ENCODE data around the gene DIAPH3.

DNA sequence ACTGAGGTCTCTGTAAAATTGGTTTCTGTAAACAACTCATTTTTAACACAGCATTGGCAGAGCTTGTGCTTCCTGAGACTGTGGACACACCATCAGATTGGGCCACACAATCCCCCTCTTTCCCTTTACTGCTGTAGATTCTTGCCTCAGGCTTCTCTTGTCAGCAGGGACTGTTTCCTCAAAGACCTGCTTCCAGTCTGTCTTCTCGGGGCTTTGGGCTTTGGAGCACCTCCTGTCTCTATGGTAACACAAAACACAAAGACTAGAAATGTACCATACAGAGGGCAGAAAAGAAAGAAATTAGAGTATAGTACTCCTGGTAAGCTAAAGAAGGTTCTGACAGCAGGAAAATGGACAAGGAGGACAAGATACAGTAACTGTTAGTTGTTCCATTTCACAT is 484.5 kb downstream of the DIAPH3 start:
- TF ChIP-seq EZH2phosphoT487 (IDR thresholded peaks at IDR 0.05; ENCODE audit: borderline replicate concordance, low read length), result no peak
- TF ChIP-seq, protein P1, sequence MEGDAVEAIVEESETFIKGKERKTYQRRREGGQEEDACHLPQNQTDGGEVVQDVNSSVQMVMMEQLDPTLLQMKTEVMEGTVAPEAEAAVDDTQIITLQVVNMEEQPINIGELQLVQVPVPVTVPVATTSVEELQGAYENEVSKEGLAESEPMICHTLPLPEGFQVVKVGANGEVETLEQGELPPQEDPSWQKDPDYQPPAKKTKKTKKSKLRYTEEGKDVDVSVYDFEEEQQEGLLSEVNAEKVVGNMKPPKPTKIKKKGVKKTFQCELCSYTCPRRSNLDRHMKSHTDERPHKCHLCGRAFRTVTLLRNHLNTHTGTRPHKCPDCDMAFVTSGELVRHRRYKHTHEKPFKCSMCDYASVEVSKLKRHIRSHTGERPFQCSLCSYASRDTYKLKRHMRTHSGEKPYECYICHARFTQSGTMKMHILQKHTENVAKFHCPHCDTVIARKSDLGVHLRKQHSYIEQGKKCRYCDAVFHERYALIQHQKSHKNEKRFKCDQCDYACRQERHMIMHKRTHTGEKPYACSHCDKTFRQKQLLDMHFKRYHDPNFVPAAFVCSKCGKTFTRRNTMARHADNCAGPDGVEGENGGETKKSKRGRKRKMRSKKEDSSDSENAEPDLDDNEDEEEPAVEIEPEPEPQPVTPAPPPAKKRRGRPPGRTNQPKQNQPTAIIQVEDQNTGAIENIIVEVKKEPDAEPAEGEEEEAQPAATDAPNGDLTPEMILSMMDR (IDR thresholded peaks at IDR 0.05; ENCODE audit: low read depth, low read length, poor library complexity, severe bottlenecking), result no peak

Data from DOHH2 (cell line).